ENCODE results near the gene TSPAN15.

DNA sequence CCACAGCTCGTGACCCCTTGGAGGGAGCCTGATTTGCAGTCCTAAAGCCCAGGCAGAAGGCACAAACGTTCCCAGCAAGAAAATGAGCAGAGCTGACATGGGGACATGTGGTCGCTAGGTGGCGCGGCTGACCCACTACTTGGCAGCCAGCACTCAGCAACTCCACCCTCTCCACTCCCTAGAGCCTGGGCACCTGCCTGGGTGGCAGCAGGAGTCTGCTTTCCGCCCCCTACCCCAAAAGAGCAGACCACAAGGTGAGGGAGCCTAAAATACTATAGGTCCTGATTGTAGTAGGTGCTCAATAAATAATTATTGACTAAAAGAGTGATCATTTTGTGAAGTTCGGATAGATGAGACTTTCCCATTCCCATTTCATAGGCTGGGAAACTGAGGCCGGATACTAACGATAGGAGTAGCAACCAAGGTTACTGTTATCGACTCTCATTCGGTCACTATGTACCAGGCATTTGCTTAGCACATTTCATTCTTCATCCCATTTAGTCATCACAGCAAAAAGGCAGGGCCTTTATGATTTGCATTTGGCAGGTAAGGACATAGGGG is 64.5 kb downstream of the TSPAN15 start:
- TF ChIP-seq, protein P1, sequence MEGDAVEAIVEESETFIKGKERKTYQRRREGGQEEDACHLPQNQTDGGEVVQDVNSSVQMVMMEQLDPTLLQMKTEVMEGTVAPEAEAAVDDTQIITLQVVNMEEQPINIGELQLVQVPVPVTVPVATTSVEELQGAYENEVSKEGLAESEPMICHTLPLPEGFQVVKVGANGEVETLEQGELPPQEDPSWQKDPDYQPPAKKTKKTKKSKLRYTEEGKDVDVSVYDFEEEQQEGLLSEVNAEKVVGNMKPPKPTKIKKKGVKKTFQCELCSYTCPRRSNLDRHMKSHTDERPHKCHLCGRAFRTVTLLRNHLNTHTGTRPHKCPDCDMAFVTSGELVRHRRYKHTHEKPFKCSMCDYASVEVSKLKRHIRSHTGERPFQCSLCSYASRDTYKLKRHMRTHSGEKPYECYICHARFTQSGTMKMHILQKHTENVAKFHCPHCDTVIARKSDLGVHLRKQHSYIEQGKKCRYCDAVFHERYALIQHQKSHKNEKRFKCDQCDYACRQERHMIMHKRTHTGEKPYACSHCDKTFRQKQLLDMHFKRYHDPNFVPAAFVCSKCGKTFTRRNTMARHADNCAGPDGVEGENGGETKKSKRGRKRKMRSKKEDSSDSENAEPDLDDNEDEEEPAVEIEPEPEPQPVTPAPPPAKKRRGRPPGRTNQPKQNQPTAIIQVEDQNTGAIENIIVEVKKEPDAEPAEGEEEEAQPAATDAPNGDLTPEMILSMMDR (IDR thresholded peaks at IDR 0.05; ENCODE audit: low read depth, low read length, poor library complexity, severe bottlenecking): peak; percentile 78
- no peak for TF ChIP-seq EZH2phosphoT487 (IDR thresholded peaks at IDR 0.05; ENCODE audit: borderline replicate concordance, low read length)

All from DOHH2 (cell line).